Tibial artery (tissue), 4 donors: ENCODE measurements around the gene SPTBN4.

Source experiments
- DNase-seq, 2 donors: peaks; one replicate each; pipeline ENCODE4 v3.0.0-alpha.2; 2019
- H3K27ac ChIP-seq, 2 donors: fragments of 200-600 bp; sonication (generic) in 1 of 2; 1 replicate in 1 of 2; 2 replicates in 1 of 2; pipeline ENCODE4 v1.5.1; 2018 to 2019; ENCODE audit warnings: mild to moderate bottlenecking in 1 of 2
- H3K27me3 ChIP-seq, 2 donors: fragments of 200-600 bp; sonication (generic) in 1 of 2; one replicate each; pipeline versions ENCODE4 v1.5.1 to v1.6.0; 2016 to 2019
- H3K36me3 ChIP-seq, 3 donors: fragments of 200-600 bp; sonication (generic) in 2 of 3; one replicate each; pipeline ENCODE4 v1.5.1; 2016 to 2019; ENCODE audit warnings: mild to moderate bottlenecking in 2 of 3
- H3K4me1 ChIP-seq, 4 donors: fragments of 200-600 bp; sonication (generic) in 2 of 4; 1 replicate in 3 of 4; 2 replicates in 1 of 4; pipeline ENCODE4 v1.5.1; 2016 to 2019
- H3K4me3 ChIP-seq, 2 donors: fragments of 200-600 bp; sonication (generic) in 1 of 2; 1 replicate in 1 of 2; 2 replicates in 1 of 2; pipeline ENCODE4 v1.5.1; 2018 to 2019; ENCODE audit warnings: mild to moderate bottlenecking in 2 of 2
- H3K9me3 ChIP-seq, 3 donors: fragments of 200-600 bp; sonication (generic) in 1 of 3; one replicate each; pipeline ENCODE4 v1.5.1; 2016 to 2019
- intact Hi-C: fragments of 100-400 bp; cut with DNase I; formaldehyde crosslinking; loops from one replicate; pipeline ENCODE4 v1.15.0; 2023; ENCODE audit warnings: low total_unique reads
- TF ChIP-seq, protein P1 (sequence below), 2 experiments: fragments of 200-600 bp in 1 of 2; fragments of 450-650 bp in 1 of 2; IDR thresholded peaks; one replicate each; pipeline ENCODE4 v1.5.1; 2017 to 2019; ENCODE audit warnings: antibody characterized with exemption in 2 of 2, mild to moderate bottlenecking in 1 of 2, moderate library complexity in 1 of 2

Gene SPTBN4

DNA sequence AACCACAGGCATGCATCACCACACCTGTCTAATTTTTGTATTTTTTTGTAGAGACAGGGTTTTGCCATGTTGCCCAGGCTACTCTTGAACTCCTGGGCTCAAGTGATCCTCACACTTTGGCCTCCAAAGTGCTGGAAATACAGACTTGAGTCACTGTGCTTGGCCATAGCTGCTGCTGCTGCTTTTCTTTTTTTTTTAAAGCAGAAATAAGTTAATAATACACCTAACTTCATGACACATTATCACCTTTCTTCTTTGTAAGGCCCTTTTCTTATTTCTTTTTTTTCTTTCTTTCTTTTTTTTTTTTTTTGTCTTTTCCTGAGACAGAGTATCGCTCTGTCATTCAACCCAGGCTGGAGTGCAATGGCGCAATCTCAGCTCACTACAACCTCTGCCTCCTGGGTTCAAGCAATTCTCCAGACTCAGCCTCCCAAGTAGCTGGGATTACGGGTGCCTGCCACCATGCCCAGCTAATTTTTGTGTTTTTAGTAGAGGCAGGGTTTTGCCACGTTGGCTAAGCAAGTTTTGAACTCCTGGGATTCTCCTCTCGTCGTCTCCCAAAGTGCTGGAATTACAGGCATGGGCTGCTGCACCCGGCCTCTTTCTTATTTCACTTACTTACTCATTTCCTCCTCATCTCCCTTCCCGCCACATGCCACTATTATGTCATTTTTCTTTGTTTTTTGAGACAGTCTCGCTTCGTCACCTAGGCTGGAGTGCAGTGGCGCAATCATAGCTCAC, 118.6 kb downstream of the SPTBN4 start:
- Histone ChIP-seq H3K36me3 (peaks cover 25 to 85% (median 51%) of the 10 kb centered on the region in 3 donors), H3K4me3 (no peak overlapping the region), H3K4me1 (no peaks in the 10 kb centered on the region), H3K27me3 (no peaks in the 10 kb centered on the region), H3K27ac (no peak overlapping the region), H3K9me3 (no peaks in the 10 kb centered on the region)
- DNase-seq: no peak
- intact Hi-C loops: no loop called here
- TF ChIP-seq, protein P1, sequence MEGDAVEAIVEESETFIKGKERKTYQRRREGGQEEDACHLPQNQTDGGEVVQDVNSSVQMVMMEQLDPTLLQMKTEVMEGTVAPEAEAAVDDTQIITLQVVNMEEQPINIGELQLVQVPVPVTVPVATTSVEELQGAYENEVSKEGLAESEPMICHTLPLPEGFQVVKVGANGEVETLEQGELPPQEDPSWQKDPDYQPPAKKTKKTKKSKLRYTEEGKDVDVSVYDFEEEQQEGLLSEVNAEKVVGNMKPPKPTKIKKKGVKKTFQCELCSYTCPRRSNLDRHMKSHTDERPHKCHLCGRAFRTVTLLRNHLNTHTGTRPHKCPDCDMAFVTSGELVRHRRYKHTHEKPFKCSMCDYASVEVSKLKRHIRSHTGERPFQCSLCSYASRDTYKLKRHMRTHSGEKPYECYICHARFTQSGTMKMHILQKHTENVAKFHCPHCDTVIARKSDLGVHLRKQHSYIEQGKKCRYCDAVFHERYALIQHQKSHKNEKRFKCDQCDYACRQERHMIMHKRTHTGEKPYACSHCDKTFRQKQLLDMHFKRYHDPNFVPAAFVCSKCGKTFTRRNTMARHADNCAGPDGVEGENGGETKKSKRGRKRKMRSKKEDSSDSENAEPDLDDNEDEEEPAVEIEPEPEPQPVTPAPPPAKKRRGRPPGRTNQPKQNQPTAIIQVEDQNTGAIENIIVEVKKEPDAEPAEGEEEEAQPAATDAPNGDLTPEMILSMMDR (IDR thresholded peaks at IDR 0.05): no peak

DNA sequence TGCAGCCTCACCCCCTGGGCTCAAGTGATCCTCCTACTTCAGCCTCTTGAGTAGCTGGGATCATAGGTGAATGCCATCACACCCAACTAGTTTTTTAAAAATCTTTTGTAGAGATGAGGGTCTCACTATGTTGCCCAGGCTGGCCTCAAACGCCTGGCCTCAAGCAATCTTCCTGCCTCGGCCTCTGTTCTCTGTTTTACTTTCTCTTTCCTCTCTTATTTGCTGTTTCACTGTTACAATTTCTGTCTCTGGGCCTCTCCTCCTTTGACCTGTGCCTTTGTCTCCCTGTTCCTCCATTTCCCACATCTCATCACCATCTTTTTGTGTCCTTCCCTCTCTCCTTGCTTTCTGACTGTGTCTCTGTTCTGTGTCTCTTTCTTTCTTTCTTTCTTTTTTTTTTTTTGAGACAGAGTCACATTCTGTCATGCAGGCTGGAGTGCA, 119.2 kb downstream of the SPTBN4 start:
- TF ChIP-seq, protein P1 (IDR thresholded peaks at IDR 0.05): no peak
- intact Hi-C loops: no loop called here
- H3K4me1 ChIP-seq: no peaks in the 10 kb centered on the region

DNA sequence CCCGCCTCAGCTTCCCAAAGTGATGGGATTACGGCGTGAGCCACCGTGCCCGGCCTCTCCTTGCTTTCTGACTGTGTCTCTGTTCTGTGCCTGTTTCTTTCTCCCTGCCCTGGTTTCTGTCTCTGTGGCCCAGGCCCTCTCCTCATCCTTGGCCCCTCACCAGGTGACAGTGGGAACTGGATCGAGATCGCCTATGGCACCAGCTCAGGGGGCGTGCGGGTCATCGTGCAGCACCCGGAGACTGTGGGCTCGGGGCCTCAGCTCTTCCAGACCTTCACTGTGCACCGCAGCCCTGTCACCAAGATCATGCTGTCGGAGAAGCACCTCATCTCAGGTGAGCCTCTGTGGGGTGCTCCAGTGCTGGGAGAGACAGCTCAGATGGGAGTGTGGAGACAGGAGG, 119.8 kb downstream of the SPTBN4 start:
- intact Hi-C loops: no loop called here
- peaks cover 18 to 79% (median 42%) of the 10 kb centered on the region in 3 donors for H3K36me3 ChIP-seq
- H3K4me3 ChIP-seq: no peak overlapping the region
- no peak for DNase-seq
- no peak overlapping the region for H3K27ac ChIP-seq
- H3K9me3 ChIP-seq: no peaks in the 10 kb centered on the region
- H3K27me3 ChIP-seq: no peaks in the 10 kb centered on the region
- TF ChIP-seq, protein P1 (IDR thresholded peaks at IDR 0.05): no peak
- H3K4me1 ChIP-seq: no peaks in the 10 kb centered on the region

More for the DNA sequence above, 119.2 kb downstream of the SPTBN4 start:
- no peak overlapping the region for H3K4me3 ChIP-seq
- peaks cover 19 to 83% (median 48%) of the 10 kb centered on the region in 3 donors for H3K36me3 ChIP-seq
- H3K27ac ChIP-seq: no peak overlapping the region
- no peak for DNase-seq
- H3K9me3 ChIP-seq: no peaks in the 10 kb centered on the region
- no peaks in the 10 kb centered on the region for H3K27me3 ChIP-seq

DNA sequence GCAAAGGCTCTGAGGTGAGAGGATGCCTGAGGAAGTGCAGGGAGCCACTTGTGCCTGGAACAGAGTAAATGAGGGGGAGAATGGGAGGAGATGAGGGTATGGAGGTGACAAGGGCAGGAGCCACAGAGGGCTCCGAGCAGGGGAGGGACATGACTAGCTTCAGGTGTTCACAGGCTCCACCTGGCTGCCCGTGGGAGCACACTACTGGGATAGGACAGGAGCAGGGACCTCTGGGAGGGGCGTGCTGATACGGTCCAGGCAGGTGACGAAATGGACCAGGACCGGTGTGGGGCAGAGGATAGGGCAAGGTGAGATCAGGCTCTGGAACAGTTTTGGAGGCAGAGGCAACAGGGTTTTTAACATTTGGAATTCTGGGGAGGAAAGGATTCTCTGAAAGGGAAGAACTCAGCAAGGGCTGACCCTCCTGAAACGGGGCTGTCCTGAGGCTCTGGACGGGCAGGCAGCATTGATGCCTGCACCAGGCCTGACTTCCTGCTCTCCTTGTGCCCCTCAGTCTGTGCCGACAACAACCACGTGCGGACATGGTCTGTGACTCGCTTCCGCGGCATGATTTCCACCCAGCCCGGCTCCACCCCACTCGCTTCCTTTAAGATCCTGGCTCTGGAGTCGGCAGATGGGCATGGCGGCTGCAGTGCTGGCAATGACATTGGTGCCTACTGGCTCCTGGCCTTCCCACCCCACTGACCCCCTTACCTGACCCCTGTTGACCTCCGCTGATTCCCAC, 121.5 kb downstream of the SPTBN4 start:
- Histone ChIP-seq H3K4me1 (no peaks in the 10 kb centered on the region), H3K4me3 (no peak overlapping the region), H3K27me3 (no peaks in the 10 kb centered on the region), H3K9me3 (no peaks in the 10 kb centered on the region), H3K27ac (no peak overlapping the region), H3K36me3 (peaks cover 12 to 63% (median 26%) of the 10 kb centered on the region in 3 donors)
- DNase-seq: no peak
- intact Hi-C loops: no loop called here
- TF ChIP-seq, protein P1 (IDR thresholded peaks at IDR 0.05): no peak

DNA sequence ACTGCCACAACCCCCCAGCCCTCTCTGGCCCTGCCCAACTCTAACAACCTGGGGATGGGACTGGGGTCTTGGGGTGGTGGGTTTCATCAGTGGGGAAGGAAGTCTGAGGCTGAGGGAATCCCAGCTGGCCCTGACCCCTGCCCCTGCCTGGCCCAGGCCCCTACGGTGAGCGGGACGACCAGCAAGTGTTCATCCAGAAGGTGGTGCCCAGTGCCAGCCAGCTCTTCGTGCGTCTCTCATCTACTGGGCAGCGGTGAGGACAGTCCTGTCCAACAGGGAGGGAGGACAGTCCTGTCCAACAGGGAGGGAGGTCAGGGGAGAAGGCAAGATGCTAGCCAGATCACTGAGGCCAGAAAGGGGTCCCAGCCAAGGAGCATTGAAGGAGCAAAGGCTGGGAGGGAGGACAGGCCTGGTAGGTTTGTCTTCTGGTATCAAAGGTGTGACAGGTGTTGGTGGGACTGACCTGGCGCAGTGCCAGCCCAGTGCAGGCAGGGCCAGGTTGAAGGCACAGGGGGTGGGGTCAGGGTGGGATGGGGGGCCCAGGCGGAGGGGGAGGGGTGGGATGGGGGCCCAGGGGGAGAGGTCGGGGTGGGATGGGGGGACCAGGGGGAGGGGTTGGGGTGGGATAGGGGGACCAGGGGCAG, 122.2 kb downstream of the SPTBN4 start:
- DNase-seq: no peak
- no peaks in the 10 kb centered on the region for H3K27me3 ChIP-seq
- intact Hi-C loops: no loop called here
- H3K9me3 ChIP-seq: no peaks in the 10 kb centered on the region
- H3K27ac ChIP-seq: no peak overlapping the region
- TF ChIP-seq, protein P1 (IDR thresholded peaks at IDR 0.05): no peak
- H3K4me3 ChIP-seq: no peak overlapping the region
- H3K4me1 ChIP-seq: no peaks in the 10 kb centered on the region
- peaks cover 12 to 55% (median 18%) of the 10 kb centered on the region in 3 donors for H3K36me3 ChIP-seq
